K562 (cell line): Measurements from ENCODE around the gene DNER. TPM values are rescaled to one million over a fixed set of nuclear protein-coding genes. Genes with fewer than 3 reads are reported as not detected.

Experiments
- ARHGAP35 ChIP-seq: fragments of 450-650 bp; IDR thresholded peaks from 2 replicates; pipeline ENCODE4 v1.6.1; 2018; ENCODE audit not compliant: partially characterized antibody
- ATF6 ChIP-seq: sonication (generic); formaldehyde crosslinking; IDR thresholded peaks from 2 replicates; pipeline ENCODE4 v1.4.0; 2020; ENCODE audit warnings: mild to moderate bottlenecking, missing genetic modification reagents
- HMGN3 ChIP-seq: IDR thresholded peaks from 2 replicates; pipeline ENCODE4 v1.6.1; 2011; ENCODE audit warnings: borderline replicate concordance, low read depth, mild to moderate bottlenecking, mixed read lengths, low read length; ENCODE audit not compliant: insufficient read length; ENCODE audit errors: extremely low read depth
- MGA ChIP-seq: fragments of 450-650 bp; IDR thresholded peaks from 2 replicates; pipeline ENCODE4 v1.6.1; 2016; ENCODE audit warnings: mild to moderate bottlenecking, moderate library complexity
- NCOA4 ChIP-seq: fragments of 450-650 bp; IDR thresholded peaks from 2 replicates; pipeline ENCODE4 v1.6.1; 2018; ENCODE audit warnings: mild to moderate bottlenecking; ENCODE audit not compliant: partially characterized antibody
- SMC3 ChIP-seq: conservative IDR thresholded peaks from 2 replicates; pipeline ENCODE4 v1.6.1; 2011; ENCODE audit warnings: low read depth, low read length, improper control_type of control experiment; ENCODE audit not compliant: insufficient read depth
- ZNF583 ChIP-seq: fragments of 250-450 bp; sonication (Bioruptor Pico); IDR thresholded peaks from 2 replicates; pipeline ENCODE4 v1.4.0; 2020
- ZNF695 ChIP-seq: fragments of 450-650 bp; formaldehyde crosslinking; IDR thresholded peaks from 2 replicates; pipeline ENCODE4 v1.4.0; 2020; ENCODE audit warnings: mild to moderate bottlenecking, moderate library complexity
- polyA plus RNA-seq, 8 experiments: library from polyadenylated mRNA; depleted of rRNA in 4 of 8; stranded (reverse) in 5 of 8; unstranded in 3 of 8; fragments of >200 nt; fragmentation: Nextera tagmentation in 2 of 8; fragmentation: Illumina TruSeq in 1 of 8; extraction: Ambion mirVana in 2 of 8; extraction: Trizol in 1 of 8; gene quantifications; 2 replicates each; pipeline versions ENCODE4 v1.2.1 to v1.2.3, GENCODE V29; 2011 to 2014; ENCODE audit warnings: inconsistent platforms in 1 of 8, missing spikeins in 1 of 8
- total RNA-seq, 7 experiments: library from RNA; depleted of rRNA in 6 of 7; stranded (reverse); fragments of >200 nt in 6 of 7; fragmentation: Illumina TruSeq in 2 of 7; extraction: Trizol in 2 of 7; gene quantifications; 2 replicates each; pipeline versions ENCODE4 v1.2.1 to v1.2.3, GENCODE V29; 2011 to 2021; ENCODE audit warnings: low replicate concordance in 1 of 7

The DNER gene
- total and polyA plus RNA-seq, 9 of the 15 experiments (the other 6 are each of a cell fraction or from before 2014, with no cell fraction given) = not detected

- TF ChIP-seq MGA (no peak), ZNF583 (no peak), ZNF695 (CRISPR knock-in tag) (no peak), ARHGAP35 (no peak), SMC3 (no peak), HMGN3 (no peak), ATF6 (no peak), NCOA4 (no peak)
- TF ChIP-seq, all 486 proteins: peak for 0
Observed at GRCh38 chr2:229530434-229530833, 183.9 kb downstream of the DNER start (continued).
